HG03342 (cell line): ENCODE data around the gene KCNK3.

Source experiments
- ATAC-seq: cut with Tn5 transposase; IDR thresholded peaks from one replicate; pipeline ENCODE4 v1.9.1; 2021; ENCODE audit warnings: mild to moderate bottlenecking, moderate library complexity; ENCODE audit not compliant: unreplicated experiment

KCNK3 gene

DNA sequence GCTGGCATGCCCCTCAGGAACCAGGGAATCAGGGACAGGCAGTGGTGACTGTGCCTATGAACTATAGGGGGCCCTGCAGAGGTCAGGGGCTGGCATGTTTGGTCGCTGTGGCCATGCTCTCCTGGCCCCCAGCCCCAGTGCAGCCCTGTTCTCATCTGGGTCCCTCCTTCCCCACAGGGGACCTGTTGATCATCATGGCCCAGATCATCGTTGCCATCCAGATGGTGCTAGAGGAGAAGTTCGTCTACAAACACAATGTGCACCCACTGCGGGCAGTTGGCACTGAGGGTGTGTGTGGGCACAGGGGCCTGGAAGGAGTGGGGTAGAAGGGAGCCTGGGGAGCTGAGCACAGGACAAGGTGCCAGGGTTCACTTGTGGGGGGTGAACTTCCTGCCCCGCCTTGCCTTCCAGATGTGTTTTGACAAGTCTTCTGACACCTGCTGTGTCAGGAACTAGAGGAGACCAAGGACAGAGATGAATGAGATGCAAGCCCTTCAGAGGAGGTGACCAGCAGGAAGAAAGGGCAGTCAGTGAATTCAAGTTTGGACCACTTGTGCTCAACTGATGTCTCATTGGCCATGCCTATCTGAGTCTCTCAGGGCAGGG lies 83.8 kb downstream of the KCNK3 start:
- no peak for ATAC-seq

DNA sequence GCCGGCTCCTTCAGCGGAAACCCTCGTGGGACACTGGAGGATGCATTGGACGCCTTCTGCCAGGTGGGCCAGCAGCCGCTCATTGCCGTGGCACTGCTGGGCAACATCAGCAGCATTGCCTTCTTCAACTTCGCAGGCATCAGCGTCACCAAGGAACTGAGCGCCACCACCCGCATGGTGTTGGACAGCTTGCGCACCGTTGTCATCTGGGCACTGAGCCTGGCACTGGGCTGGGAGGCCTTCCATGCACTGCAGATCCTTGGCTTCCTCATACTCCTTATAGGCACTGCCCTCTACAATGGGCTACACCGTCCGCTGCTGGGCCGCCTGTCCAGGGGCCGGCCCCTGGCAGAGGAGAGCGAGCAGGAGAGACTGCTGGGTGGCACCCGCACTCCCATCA lies 85.6 kb downstream of the KCNK3 start:
- no peak for ATAC-seq

- ATAC-seq: no peak
Observed at GRCh38 chr2:26778507-26778906, 86.0 kb downstream of the KCNK3 start.

DNA sequence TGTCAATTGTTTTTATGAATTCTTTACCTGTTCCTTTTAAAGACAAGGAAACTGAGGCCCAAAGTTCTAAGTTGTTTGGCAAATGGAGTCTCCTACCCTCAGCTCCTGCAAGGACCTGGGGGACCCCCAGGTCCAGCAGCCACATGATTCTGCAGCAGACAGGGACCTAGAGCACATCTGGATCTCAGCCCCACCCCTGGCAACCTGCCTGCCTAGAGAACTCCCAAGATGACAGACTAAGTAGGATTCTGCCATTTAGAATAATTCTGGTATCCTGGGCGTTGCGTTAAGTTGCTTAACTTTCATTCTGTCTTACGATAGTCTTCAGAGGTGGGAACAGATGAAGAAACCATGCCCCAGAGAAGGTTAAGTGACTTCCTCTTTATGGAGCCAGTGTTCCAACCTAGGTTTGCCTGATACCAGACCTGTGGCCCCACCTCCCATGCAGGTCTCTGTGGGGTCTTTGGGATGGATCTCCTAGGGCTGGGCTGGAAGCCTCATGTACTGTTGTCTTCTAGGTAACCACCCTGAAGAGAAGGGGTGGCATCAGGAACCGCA lies 87.8 kb downstream of the KCNK3 start:
- no peak for ATAC-seq
